NCI-H510A treated with DMSO at 0.1 percent for 48 hours (cell line): ENCODE results near the gene BRF1.
"Not testable (repeated sequence)": the region's sequence is repeated elsewhere in the genome, so short reads cannot be mapped to it uniquely, and the experiment has no call there.

ENCODE experiments used
- DNase-seq: peaks from one replicate; lab custom pipeline; 2025; lab: John Stamatoyannopoulos, UW

BRF1 gene, protein sequence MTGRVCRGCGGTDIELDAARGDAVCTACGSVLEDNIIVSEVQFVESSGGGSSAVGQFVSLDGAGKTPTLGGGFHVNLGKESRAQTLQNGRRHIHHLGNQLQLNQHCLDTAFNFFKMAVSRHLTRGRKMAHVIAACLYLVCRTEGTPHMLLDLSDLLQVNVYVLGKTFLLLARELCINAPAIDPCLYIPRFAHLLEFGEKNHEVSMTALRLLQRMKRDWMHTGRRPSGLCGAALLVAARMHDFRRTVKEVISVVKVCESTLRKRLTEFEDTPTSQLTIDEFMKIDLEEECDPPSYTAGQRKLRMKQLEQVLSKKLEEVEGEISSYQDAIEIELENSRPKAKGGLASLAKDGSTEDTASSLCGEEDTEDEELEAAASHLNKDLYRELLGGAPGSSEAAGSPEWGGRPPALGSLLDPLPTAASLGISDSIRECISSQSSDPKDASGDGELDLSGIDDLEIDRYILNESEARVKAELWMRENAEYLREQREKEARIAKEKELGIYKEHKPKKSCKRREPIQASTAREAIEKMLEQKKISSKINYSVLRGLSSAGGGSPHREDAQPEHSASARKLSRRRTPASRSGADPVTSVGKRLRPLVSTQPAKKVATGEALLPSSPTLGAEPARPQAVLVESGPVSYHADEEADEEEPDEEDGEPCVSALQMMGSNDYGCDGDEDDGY

DNA sequence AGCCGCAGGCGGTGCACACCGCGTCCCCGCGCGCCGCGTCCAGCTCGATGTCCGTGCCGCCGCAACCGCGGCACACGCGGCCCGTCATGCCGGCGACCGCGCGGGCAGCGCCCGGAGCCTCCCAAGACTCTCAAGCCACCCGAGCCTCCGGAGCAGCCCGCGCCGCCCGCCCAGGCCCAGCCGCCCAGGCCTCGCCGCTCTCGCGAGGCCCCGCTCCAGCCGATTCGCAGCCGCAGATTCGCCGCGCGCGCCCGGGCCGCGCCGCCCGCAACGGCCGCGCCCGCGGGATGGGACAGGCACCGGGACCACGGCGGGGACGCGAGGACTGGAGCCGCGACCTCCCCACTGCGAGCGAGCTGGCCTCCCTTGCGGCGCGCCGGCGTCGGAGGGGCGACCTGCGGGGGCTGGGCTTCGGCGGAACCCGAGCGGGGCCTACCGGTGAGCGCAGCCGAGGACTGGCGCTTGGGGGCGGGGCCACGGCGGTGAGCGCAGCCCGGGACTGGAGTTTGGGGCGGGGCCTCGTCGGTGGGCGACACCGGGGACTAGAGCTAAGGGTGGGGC, at the start of gene BRF1:
TSS of gene BRF1 (minus strand) at position 460 of the 561 bp plus-strand sequence. CDS start at position 88, 372 bp downstream.
- no peak for DNase-seq

DNA sequence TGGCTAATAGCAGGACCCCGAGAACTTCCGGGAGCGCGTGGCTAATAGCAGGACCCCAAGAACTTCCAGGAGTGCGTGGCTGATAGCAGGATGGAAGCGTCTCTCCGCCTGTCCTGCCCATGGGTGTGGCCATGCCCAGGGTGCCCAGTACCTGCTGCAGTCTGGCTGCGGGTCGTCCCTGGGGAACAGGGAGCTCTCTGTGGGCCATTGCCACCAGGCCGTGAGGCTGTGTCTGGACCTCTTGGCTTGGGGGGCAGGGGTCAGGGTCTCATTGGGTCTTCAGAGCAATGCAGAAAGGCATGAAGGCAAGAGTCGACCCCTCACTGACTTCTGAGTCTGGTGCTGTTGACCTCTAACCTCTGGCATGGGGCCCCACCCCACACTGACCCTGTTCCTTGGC, 49.2 kb upstream of the BRF1 start:
- DNase-seq: no peak

DNA sequence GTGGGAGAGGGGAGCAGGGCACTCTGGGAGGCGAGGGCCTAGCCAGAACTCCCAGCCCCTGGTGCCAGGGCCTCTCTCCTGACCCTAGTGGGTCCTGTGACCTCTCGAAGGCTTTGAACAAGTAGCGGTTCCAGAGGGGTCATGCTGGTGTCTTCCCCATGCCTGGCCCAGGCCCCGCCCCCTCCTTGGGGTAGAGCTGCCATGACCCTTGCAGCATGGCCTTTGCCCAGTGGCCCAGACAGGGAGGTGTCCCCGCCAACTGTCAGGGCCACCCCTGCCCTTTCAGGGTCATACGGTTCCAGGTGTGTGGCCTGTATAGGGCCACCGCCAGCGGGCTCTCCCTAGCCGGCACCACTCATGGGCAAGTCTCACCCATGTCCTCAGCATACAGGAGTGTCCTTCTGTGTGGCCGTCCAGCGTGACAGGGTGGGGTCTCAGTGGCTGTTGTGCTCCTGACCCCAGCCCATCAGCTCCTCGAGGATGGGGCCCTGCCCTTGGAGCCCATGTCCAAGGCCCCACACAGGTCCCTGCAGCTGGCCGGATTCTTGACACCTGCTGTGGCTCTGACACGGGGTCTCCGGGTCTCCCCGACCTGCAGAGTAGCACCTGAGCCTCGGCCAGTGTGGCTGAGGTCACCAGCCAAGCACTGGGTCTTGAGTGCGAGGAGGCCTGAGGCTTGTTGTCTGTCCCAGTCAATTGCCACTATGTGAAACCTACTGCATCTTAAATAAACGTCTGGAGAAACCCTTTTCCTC, 48.3 kb upstream of the BRF1 start:
- DNase-seq: no peak

DNA sequence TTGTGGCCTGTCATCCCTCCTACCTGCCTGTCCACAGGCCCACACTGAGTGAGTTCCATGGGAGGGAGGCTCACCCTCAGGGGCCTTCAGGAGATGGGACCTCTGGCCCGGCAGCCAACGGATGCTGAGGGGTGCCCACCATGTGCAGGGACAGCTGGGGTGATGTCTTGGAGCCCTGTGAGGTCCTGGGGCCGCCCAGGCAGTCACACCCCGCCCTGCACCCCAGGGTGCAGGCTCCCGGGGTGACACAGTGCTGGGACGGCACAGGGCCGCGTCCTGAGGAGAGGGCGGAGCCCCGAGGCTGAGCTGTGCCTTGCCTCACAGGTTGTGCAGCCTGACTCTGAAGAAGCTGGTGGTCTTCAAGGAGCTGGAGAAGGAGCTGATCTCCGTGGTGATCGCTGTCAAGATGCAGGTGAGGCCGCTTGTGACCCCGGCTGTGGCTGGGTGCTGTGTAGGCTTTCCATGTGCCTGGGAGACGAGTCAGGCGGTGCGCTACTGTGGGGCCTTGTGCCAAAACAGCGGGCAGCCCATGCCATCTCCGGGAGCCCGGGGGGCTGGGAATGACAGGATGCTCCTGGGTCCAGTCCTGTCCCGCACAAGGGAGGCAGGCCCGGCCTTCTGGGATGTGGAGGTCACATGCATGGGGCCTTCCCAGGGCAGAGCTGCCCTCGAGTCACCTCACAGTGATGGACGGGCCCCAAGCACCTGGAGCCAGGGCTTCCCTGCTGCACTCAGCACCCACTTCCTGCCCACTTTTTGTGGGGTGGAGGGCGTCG, 47.6 kb upstream of the BRF1 start:
- no peak for DNase-seq

DNA sequence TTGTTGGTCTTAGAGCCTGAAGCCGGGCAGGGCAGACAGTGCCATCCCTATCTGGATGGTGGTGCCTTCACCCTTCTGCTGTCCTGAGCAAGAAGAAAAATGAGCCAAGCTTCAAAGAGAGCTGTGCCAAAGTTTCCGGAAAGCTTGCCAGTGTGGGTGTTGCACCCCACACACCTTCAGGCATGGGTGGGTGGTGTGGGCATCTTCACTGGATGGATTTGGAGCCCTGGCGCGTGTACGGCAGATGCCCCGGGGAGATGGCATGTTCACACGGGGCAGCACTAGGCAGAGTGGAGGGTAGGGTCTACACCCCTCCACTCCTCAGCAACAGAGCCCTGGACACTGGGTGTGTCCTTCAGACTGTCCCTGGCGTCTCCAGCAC, 46.8 kb upstream of the BRF1 start:
- no peak for DNase-seq

DNA sequence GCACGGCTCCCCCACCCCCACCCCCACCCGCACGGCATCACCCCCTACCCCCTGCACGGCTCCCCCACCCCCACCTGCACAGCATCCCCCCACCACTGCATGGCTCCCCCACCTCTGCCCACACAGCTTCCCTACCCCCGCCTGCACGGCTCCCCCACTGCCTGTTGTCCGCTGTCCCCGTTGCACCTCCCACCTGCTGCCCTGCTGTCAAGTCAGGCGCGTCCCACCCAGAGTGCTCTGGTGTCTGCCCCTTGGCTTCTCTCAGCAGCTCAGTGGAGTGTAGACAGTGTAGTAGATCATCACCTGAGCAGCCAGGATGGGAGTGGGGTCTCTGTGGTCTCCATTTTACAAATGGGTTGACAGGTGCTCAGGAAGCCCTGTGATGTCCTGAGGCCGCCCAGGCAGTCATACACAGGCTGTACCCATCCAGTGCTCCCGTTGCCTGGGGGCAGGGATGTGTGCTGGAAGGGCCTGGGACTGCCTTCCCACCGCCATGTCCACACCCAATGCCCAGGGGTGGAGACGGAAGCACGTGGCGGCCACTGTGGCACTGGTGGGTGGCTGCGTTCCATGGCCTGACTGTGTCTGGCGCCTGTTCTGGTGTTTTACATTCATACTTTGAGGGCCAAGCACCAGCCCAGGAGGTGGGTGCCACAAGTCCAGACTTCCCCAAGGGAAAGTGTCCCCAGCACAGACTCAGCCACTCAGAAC, 46.2 kb upstream of the BRF1 start:
- DNase-seq: no peak

DNA sequence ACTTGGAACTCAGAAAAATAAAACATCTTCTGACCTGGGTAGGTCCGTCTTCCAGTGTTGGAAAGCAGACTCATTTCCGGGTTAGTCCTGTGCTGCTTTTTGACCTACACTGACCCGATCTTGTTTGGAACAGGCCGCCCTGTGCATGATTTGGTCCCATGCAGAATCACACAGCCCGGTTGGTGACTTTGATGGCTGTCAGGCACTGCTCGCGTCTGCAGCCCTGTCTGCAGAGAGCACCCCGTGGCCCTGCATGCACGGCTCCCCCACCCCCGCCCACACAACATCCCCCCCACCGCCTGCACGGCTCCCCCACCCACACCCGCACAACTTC, 45.4 kb upstream of the BRF1 start:
- no peak for DNase-seq

DNA sequence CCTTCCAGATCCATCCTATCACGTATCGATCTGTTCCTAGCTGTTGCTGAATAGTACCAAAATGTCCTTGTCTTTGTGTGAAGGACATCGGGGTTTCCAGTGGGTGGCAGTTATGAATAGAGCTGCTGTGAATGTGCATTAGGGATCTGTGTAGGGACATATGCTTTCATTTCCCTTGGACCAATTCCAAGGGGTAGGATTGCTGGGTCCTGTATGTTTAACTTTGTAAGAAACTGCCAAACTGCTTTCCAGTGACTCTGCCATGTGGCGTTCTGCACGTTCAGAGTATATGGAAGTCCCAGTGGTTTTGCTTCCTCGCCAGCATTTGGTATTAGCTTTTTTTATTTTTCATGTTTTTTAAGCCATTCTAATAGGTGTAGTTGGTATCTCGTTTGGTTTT, 42.4 kb upstream of the BRF1 start:
- no peak for DNase-seq

DNA sequence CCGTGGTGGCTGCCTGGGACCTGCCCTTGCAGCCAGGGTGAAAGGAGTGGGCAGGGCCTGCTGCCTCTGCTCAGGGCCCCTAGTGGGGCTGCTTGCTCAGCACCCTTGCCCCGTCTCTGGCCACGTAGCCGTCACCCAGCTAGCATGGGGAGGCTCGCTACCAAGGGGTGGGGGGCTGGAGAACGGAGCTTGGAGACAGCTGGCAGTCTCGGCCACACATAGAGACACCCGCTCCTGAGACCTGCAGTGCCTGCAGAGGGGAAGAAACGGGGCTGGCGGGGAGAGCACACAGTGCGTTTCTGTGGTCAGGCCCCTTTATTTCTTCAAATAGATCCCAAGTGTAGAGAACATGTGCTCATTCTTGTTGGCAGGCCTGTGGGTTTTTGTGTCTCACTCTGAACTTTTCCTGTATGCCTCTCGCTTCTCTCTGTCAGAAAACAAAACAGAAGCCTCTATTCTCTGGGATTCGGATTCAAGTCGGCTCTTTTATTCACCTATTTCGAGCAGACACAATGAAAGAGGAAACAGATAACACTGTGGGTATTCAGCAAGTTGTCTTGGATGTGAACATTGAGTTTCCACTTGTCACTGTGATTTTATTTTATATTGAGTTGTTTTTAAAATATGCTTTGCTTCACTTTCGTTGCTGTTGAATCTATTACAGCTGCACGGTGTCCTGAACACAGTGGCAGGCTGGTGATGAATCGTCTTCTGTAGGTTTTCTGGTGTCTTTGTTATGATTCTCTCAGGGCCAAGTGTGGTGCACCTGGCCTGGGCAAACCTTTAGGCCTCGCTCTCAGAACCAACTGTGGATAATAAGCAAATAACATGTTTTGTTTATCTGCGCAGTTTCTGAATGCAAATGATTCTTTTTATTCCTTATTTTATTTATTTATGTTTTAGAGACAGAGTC, 40.3 kb upstream of the BRF1 start:
- DNase-seq: no peak

DNA sequence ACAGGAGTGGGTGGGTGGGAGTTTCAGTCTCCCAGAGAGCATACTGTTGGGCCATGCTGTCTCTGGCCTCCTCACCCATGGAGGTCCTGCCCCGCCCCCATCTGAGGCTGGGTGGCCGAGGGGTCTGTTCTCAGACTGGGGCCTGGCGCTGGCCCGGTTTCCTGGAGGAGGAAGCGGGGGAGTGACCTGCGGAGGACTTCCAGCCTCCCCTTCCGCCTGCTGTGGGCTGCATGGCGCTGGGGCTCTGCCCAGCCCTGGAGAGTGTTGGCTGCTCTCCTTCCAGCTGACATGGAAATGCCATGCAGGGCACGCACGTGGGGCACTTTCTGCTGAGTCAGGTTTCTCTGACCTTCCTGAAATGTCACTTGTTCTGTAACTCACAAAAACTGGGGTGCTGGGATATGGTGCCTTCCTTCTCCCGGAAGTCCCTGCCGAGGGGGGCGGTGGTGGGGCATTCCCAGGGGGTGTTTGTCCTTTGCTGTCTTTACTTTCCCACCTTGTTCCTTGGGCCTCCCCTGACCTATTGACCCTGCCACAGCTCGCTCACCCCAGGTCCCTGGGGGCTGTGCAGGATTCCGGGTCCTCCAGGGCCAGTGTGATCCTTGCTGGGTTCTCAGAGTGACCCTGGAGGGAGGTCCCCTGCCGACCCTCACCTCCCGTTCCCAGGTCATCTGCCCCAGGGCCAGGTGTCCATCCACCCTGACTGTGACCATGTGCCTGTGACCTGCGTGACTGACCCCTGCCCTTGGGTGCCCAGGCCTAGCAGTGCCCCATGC, 37.4 kb upstream of the BRF1 start:
- DNase-seq: no peak

DNA sequence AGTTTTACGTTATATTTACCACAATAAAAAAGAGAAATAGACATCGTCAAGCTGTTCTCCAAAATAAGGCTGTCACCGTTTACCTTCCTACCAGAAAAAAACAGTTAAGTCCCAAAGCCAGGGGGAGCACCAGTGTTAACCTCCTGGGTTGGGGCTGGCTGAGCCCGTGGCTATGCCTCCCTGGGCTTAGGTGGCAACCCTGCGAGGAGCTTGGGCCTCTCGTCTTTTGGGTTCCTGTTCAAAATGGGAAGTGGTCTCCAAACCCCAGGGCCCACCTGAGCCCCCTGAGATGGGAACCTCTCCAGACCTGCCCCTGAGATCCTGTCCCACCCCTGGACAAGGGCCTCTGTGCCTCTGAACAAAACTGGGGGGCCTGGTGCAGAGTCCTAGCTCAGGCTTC, 36.6 kb upstream of the BRF1 start:
- no peak for DNase-seq

DNA sequence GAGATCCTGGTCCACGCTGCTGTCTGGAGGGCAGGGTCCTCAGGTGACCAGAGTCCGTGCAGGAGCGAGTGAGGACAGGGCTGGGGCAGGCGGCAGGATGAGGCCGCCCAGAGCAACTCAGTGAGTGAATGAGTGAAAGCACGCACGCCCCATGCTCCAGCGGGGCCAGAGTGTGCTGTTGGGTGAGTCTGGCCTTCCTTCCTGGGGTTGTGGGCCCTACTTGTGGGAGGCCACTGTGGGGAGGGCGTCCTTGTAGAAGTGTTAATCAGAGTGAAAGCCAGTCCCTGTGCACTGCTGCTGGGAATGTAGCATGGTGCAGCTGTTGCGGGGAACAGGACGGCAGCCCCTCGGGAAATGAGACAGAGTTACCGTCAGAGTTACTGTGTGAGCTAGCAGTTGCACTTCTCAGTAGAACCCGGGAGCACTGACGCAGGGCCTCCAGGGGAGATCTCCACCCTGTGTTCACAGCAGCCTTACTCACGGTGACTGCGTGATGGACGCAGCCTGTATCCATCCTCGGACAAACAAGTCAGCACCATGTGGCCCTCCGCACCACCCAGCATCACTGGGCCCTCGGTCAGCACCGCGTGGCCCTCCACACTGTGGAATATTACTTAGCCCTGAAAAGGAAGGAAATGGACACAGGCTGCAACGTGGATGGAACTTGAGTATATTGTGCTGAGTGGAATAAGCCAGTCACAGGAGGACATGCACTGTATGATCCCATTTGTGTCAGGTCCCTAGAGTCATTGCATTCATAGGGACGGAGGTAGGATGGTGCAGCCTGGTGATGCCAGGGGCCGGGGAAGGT, 35.9 kb upstream of the BRF1 start:
- no peak for DNase-seq

DNA sequence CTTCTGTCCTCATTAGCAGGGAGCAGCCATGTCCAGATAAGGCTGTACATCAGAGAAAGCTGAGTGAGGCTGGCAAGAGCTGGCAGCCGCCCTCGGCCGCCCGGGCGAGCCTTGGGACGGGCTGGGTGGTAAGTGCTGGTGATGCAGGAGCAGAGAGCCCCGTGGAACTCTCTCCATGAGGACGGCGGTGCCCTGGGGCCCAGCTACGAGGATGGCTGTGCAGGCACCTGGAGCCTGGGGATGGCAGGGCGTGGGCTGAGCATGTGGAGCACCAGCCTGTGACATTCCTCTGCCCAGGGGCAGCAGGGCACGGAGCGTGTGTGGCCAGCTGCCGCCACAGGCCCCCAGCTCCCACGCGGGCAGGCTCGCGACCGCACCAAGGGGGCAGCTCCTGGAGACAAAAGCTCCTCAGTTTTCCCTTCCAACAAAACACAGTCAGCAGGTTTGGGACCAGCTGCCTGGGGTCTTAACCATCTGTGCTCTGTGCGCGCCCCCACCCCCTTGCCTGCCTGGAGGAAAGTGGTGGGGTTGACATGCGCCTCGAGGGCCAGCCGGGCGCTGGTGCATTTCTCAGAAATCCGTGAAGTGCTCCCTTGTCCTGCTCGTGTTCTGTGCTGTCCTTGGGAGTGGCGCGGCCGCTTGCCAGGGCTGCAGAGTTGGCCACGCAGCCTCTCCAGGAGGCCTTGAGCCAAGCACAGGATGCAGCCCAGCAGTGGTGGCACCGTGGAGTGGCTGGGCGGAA, 35.1 kb upstream of the BRF1 start:
- no peak for DNase-seq

DNA sequence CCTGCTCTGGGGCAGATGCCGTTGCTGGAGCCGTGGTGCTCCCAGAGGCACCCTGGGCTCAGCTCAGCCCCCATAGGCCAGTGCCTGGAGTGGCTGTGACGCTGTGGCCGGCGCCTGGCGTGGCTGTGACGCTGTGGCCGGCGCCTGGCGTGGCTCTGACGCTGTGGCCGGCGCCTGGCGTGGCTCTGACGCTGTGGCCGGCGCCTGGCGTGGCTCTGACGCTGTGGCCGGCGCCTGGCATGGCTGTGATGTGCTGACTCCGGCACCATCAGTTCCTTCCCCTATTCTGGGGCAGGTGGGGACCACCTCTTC, 34.4 kb upstream of the BRF1 start:
- not testable (repeated sequence) for DNase-seq

DNA sequence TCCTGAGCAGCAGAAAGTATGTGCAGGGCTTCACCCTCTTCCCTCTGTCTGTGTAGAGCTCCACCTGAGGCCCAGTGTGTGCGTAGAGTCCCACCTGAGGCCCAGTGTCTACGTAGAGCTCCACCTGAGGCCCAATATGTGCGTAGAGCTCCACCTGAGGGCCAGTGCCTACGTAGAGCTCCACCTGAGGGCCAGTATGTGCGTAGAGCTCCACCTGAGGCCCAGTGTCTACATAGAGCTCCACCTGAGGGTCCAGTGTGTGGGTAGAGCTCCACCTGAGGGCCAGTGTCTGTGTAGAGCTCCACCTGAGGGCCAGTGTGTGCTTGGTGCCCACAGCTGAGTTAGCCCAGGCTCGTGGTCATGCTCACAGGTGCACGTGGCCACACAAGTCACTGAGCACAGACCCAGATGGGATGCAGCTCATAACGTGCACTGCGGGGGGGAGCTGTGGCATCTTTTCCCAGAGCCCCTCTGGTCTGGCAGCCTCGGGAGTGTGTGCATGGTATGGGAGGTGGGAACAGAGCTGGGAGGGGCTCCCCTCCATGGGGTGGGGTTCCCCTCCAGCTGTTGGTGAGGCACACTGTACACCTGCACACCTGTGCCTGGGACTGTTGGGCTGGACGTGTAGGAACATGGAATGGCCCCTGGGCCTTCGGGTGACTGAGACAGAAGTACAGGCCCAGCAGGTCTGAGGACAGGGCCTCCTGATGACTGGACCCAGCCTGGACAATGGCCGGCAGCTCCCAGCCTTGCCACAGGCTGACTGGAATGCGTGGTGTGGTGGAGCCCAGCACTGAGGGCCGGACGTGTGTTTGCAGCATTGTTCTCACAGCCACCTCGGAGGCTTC, 33.8 kb upstream of the BRF1 start:
- no peak for DNase-seq

DNA sequence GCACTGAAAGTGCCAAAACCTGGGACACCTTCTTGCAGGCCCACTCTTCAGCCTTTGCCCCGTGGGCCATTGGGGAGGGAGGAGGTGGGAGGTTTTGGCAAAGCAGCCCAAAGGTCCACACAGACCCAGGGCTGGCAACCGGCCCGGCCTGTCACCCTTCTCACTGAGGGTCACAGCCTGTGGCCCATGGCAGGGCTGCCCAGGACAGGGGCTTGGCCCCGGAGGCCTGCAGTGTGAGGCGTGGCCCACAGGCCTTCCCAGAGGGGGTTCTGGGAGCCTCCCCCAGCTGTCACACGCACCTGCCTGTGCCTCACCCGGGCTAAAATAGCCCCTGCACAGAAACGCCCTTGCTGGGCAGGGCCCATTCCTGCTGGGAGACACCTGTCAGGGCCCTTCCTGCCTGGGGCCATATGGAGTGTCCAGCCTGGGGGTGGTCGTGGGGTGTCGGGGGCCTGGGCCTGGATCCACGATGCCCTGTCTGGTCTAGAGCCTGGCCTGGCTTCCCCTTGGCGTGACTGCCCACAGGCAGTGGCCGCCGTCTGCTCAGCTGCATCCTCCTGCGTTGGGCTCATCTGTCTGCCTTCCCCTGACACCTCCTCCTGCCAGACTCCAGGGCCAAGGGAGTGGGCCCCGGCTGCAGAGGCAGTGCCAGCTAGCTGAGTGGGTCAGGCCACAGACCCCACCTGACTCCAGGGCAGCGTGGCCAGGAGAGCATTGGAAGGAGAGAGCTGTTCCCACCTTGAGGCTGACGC, 33.0 kb upstream of the BRF1 start:
- DNase-seq: no peak
